C4-2B (cell line): ENCODE results near the gene DAG1.

Experiments used
- H3K27ac ChIP-seq: fragments of 450-650 bp; 2 replicates; pipeline ENCODE4 v1.5.1; 2017
- ZFX ChIP-seq: fragments of 450-650 bp; IDR thresholded peaks from 2 replicates; pipeline ENCODE4 v1.6.1; 2017
- TF ChIP-seq, protein P1 (sequence below): fragments of 450-650 bp; conservative IDR thresholded peaks from 2 replicates; pipeline ENCODE4 v1.5.1; 2017; ENCODE audit warnings: mild to moderate bottlenecking

Gene DAG1

DNA sequence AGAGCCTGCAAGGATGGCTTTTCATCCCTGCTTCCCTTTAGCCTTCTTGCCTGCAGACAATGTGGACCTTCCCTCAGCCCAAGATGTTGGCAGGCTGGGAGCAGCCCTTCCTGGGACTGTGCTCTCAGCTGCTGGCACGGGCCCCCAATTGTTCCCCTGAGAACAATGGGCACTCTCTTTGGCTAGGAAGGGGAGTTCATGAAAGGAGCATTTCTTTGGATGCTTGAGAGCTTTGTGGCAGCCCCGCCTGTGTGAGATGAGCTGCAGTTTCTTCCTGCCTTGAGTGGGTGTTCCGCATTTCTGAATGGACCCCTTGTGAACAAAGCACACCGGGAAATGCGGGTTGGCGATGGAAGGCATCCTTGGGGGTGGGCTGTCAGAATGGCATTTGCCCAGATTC, 49.2 kb downstream of the DAG1 start:
- TF ChIP-seq, protein P1, sequence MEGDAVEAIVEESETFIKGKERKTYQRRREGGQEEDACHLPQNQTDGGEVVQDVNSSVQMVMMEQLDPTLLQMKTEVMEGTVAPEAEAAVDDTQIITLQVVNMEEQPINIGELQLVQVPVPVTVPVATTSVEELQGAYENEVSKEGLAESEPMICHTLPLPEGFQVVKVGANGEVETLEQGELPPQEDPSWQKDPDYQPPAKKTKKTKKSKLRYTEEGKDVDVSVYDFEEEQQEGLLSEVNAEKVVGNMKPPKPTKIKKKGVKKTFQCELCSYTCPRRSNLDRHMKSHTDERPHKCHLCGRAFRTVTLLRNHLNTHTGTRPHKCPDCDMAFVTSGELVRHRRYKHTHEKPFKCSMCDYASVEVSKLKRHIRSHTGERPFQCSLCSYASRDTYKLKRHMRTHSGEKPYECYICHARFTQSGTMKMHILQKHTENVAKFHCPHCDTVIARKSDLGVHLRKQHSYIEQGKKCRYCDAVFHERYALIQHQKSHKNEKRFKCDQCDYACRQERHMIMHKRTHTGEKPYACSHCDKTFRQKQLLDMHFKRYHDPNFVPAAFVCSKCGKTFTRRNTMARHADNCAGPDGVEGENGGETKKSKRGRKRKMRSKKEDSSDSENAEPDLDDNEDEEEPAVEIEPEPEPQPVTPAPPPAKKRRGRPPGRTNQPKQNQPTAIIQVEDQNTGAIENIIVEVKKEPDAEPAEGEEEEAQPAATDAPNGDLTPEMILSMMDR = no peak
- H3K27ac ChIP-seq = no peak overlapping the region

DNA sequence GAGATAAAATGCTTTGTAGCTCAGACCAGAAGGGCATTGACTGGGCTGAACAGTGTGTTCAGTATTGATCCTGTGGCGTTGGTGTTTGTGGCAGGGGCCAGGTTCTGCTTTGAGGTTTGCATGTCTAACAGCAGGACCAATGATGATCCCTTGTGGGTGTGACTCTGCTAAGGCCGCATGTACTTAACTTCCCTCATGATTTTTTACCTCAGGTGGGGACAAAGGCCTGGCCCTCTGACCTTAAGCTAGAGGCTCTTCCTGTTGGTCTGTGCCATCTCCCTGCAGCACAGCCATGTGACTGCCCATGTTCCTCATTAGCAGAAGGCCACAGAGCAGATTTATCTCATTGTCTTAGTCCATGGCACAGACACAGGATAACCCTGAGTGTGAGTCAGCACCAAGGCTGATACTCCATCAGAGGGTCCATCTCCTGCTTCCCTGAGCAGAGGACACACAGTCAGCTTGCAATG, 49.9 kb downstream of the DAG1 start:
- TF ChIP-seq, protein P1 = no peak
- H3K27ac ChIP-seq = no peak overlapping the region

DNA sequence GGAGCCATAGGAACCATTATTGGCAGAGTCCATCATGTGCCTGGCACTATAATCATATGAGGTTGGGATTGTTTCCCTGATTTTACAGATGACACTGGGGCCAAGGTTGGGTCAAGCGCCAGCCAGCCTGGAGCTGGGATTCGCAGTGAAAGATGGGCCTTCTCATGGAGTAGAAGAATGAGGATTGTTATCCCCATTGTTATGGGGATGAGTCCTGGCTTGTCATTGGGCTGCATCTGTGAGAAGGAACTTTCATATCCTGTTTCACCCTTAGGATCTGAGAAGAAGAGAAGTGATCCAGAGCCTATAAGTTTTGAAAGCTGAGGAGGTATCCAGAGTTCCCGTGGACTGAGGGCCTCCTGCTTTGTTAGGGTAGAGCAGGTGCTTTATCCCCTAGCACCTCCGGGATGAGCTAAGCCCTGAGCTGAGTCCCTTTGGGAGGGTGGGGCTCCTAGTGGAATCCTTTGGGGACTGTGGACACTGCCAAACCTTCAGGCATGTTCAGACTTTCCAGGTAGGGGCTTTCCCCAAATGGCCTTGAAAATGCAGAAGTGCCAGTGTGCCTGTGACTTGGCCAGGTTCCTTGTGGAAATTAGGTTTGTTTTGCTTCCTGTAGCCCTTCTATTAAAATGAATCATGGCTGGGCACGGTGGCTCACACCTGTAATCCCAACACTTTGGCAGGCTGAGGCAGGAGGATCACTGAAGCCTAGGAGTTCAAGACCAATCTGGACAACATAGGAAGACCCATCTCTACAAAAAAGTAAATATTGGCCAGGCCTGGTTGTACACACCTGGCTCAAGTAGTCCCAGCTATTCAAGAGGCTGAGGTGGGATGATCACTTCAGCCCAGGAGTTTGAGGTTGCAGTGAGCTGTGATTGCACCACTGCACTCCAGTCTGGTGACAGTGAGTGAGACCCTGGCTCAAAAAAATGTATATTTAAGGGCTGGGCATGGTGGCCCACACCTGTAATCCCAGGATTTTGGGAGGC, 54.0 kb downstream of the DAG1 start:
- no peak overlapping the region for H3K27ac ChIP-seq
- no peak for TF ChIP-seq ZFX
- TF ChIP-seq, protein P1 = no peak

DNA sequence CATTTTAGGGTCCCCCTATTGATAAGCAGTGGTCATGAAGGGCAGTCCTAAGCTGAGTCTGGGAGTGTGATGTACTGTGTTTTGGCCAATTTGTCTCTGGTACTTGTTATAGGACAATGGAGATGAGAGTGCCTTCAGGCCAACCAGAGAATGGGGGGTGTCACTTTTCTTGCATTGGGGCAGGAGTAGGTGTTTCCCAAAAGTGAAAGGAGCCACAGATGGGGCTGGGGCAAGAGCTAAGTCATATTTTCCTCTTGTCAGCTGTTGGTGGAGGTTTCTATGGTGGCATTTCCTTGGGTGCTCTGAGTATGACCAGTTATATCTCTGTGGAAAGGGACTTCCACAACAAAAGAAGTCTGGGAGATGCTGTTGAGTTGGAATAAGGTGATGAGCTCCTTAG, 59.5 kb downstream of the DAG1 start:
- TF ChIP-seq ZFX = no peak
- TF ChIP-seq, protein P1 = no peak
- H3K27ac ChIP-seq = no peak overlapping the region

DNA sequence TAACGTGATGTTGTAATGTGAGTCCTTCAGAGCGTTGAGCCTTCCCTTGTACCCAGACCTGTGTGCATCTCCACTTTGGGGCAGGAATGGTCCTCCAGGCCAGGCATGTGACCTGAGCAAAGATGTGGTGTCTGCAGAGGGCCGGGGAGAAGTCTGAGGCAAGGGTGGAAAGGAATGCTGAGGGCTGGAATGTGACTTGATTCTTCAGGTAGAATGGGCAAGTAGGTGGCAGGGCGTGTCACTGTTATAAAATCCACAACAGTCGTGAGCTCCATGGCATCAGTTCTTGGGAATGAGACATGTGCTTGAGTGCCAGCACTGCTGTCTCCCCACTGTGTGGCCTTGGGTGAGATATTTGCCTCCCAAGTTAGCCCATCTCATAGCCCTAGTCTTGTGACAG, 60.2 kb downstream of the DAG1 start:
- no peak overlapping the region for H3K27ac ChIP-seq
- TF ChIP-seq, protein P1 = no peak
- TF ChIP-seq ZFX = no peak

DNA sequence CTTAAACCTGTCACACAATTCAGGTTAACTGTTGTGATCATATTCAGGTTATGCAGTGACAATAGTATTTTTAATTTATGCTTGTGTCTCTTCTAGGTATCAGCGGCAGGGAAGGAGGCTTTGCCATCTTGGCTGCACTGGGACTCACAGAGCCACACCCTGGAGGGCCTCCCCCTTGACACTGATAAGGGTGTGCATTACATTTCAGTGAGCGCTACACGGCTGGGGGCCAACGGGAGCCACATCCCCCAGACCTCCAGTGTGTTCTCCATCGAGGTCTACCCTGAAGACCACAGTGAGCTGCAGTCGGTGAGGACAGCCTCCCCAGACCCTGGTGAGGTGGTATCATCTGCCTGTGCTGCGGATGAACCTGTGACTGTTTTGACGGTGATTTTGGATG, 60.6 kb downstream of the DAG1 start:
- TF ChIP-seq ZFX = no peak
- TF ChIP-seq, protein P1 = no peak

DNA sequence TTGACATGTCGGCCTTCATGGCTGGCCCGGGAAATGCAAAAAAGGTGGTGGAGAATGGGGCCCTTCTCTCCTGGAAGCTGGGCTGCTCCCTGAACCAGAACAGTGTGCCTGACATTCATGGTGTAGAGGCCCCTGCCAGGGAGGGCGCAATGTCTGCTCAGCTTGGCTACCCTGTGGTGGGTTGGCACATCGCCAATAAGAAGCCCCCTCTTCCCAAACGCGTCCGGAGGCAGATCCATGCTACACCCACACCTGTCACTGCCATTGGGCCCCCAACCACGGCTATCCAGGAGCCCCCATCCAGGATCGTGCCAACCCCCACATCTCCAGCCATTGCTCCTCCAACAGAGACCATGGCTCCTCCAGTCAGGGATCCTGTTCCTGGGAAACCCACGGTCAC, 61.2 kb downstream of the DAG1 start:
- TF ChIP-seq, protein P1 = no peak
- no peak for TF ChIP-seq ZFX
- no peak overlapping the region for H3K27ac ChIP-seq

More for the DNA sequence above, 60.6 kb downstream of the DAG1 start:
- H3K27ac ChIP-seq = no peak overlapping the region
